PC-3 (cell line): ENCODE data around the gene PACS1. TPM values are rescaled to one million over a fixed set of nuclear protein-coding genes. Genes with fewer than 3 reads are reported as not detected.

ENCODE experiments used
- ATAC-seq: fragments of 200-7000 bp; cut with Tn5 transposase; 2 replicates; pipeline ENCODE4 v1.9.1; 2020; ENCODE audit warnings: mild to moderate bottlenecking, moderate library complexity
- BruUV-seq: library from RNA; stranded (reverse); fragments of 400-500 nt; replicated peaks from 2 replicates; lab custom pipeline; 2021; lab: Mats Ljungman, UMichigan
- CTCF ChIA-PET: fragments of 300-600 bp; sonication (Branson Sonifier 250); formaldehyde crosslinking; loops from one replicate; lab custom pipeline; 2022; ENCODE audit warnings: antibody characterized with exemption; lab: Charles Lee
- POLR2A ChIA-PET: fragments of 300-600 bp; sonication (Branson Sonifier 250); formaldehyde crosslinking; loops from one replicate; lab custom pipeline; 2022; ENCODE audit warnings: antibody characterized with exemption; ENCODE audit not compliant: unreplicated experiment; lab: Charles Lee
- DNase-seq: peaks from one replicate; pipeline ENCODE4 v3.0.0-alpha.2; 2015
- H2AFZ ChIP-seq: fragments of 300-600 bp; sonication (generic); 2 replicates; pipeline ENCODE4 v1.6.0; 2016; ENCODE audit warnings: antibody characterized with exemption, low read length
- H3F3A ChIP-seq: fragments of 300-600 bp; sonication (generic); one replicate; pipeline ENCODE4 v1.6.0; 2017; ENCODE audit warnings: antibody characterized with exemption, low read length, control low read depth, mild to moderate bottlenecking; ENCODE audit not compliant: unreplicated experiment
- H3K27ac ChIP-seq: fragments of 300-600 bp; sonication (generic); 2 replicates; pipeline ENCODE4 v1.5.1; 2016; ENCODE audit warnings: mild to moderate bottlenecking, low read length
- H3K27me3 ChIP-seq: fragments of 300-600 bp; sonication (generic); 2 replicates; pipeline ENCODE4 v1.6.1; 2016; ENCODE audit warnings: low read length, mixed read lengths
- H3K36me3 ChIP-seq: fragments of 300-600 bp; sonication (generic); 2 replicates; pipeline ENCODE4 v1.6.1; 2016; ENCODE audit warnings: low read depth, mixed run types, low read length, mixed read lengths
- H3K4me1 ChIP-seq: fragments of 300-600 bp; sonication (generic); 2 replicates; pipeline ENCODE4 v1.5.1; 2016; ENCODE audit warnings: low read length; ENCODE audit not compliant: insufficient read depth
- H3K4me2 ChIP-seq: fragments of 300-600 bp; sonication (generic); 2 replicates; pipeline ENCODE4 v1.6.0; 2016; ENCODE audit warnings: low read length
- H3K4me3 ChIP-seq: fragments of 300-600 bp; sonication (generic); 2 replicates; pipeline ENCODE4 v1.5.1; 2016; ENCODE audit warnings: mild to moderate bottlenecking, low read length, mixed read lengths
- H3K79me2 ChIP-seq: fragments of 300-600 bp; sonication (generic); 2 replicates; pipeline ENCODE4 v1.6.1; 2017; ENCODE audit warnings: low read length, mixed read lengths
- H3K9ac ChIP-seq: fragments of 300-600 bp; sonication (generic); 2 replicates; pipeline ENCODE4 v1.6.0; 2016; ENCODE audit warnings: mild to moderate bottlenecking, low read length
- H3K9me2 ChIP-seq: fragments of 300-600 bp; sonication (generic); replicated peaks from 2 replicates; pipeline ENCODE4 v1.6.1; 2016; ENCODE audit warnings: mixed run types, low read length, mixed read lengths
- H3K9me3 ChIP-seq: fragments of 300-600 bp; sonication (generic); 2 replicates; pipeline ENCODE4 v1.6.1; 2016; ENCODE audit warnings: low read length, mixed read lengths
- H4K20me1 ChIP-seq: fragments of 300-600 bp; sonication (generic); 2 replicates; pipeline ENCODE4 v1.6.1; 2016; ENCODE audit warnings: low read length, mixed read lengths
- CTCF ChIP-seq: fragments of 300-600 bp; sonication (generic); conservative IDR thresholded peaks from 2 replicates; pipeline ENCODE4 v1.5.1; 2017; ENCODE audit warnings: antibody characterized with exemption, low read depth, mild to moderate bottlenecking, low read length
- EZH2 ChIP-seq: fragments of 300-600 bp; sonication (generic); IDR thresholded peaks from one replicate; pipeline ENCODE4 v1.6.1; 2017; ENCODE audit warnings: antibody characterized with exemption, mild to moderate bottlenecking, low read length; ENCODE audit not compliant: unreplicated experiment
- EZH2phosphoT487 ChIP-seq: fragments of 300-600 bp; sonication (generic); IDR thresholded peaks from 2 replicates; pipeline ENCODE4 v1.6.1; 2018; ENCODE audit warnings: mild to moderate bottlenecking, antibody characterized with exemption, low read length, borderline replicate concordance
- intact Hi-C: fragments of 100-400 bp; cut with micrococcal nuclease; formaldehyde crosslinking; loops from 2 replicates; pipeline ENCODE4 v1.9.0; 2023
- total RNA-seq: library from RNA; depleted of rRNA; stranded (reverse); fragments of >200 nt; gene quantifications from 2 replicates; pipeline ENCODE4 v1.2.3, GENCODE V29; 2014

PACS1 gene
- total RNA-seq, 1 experiment from 2014 or later, result 28.7 TPM

- H3K36me3 ChIP-seq, result peaks cover 8% of the 10 kb centered on the region; the same call in 1 of the 2 replicates
- H3K9ac ChIP-seq, result no peak overlapping the region
- no peaks in the 10 kb centered on the region for H3K79me2 ChIP-seq
- H4K20me1 ChIP-seq, result no peaks in the 10 kb centered on the region
- no peaks in the 10 kb centered on the region for H3K4me1 ChIP-seq
- ATAC-seq (no peak), DNase-seq (no peak)
- POLR2A ChIA-PET, result no interaction called here
- no TSS peak for BruUV-seq
- no peak for TF ChIP-seq EZH2phosphoT487
- no peak for TF ChIP-seq CTCF
- TF ChIP-seq EZH2, result no peak
- H3K4me2 ChIP-seq, result no peak overlapping the region
- no peaks in the 10 kb centered on the region for H3F3A ChIP-seq
- H2AFZ ChIP-seq, result no peak overlapping the region
- H3K27ac ChIP-seq, result no peak overlapping the region
- CTCF ChIA-PET, result no interaction called here
- no peaks in the 10 kb centered on the region for H3K9me3 ChIP-seq
- H3K27me3 ChIP-seq, result no peaks in the 10 kb centered on the region
- no peak overlapping the region for H3K4me3 ChIP-seq
- intact Hi-C loops, result no loop called here
- H3K9me2 ChIP-seq, result no peaks in the 10 kb centered on the region
Observed at GRCh38 chr11:66235141-66235540, 165.1 kb downstream of the PACS1 start.

GRCh38 chr11:66237867-66238266 lies 167.8 kb downstream of the PACS1 start:
- no peak for ATAC-seq
- peaks cover 8% of the 10 kb centered on the region; the same call in 1 of the 2 replicates for H3K36me3 ChIP-seq
- H3K9ac ChIP-seq, result no peak overlapping the region
- no peaks in the 10 kb centered on the region for H3K4me1 ChIP-seq
- POLR2A ChIA-PET, result no interaction called here
- H3K4me3 ChIP-seq, result no peak overlapping the region
- no TSS peak for BruUV-seq
- intact Hi-C loops, result no loop called here
- no peaks in the 10 kb centered on the region for H3K9me3 ChIP-seq
- CTCF ChIA-PET, result no interaction called here
- H4K20me1 ChIP-seq, result no peaks in the 10 kb centered on the region
- peak; percentile 19; the same call in 1 of the 2 replicates for TF ChIP-seq CTCF
- no peak for TF ChIP-seq EZH2phosphoT487
- H3K9me2 ChIP-seq, result no peaks in the 10 kb centered on the region
- DNase-seq, result no peak
- no peak overlapping the region for H3K4me2 ChIP-seq
- no peak overlapping the region for H2AFZ ChIP-seq
- no peaks in the 10 kb centered on the region for H3K27me3 ChIP-seq
- H3F3A ChIP-seq, result no peaks in the 10 kb centered on the region
- H3K79me2 ChIP-seq, result no peaks in the 10 kb centered on the region
- H3K27ac ChIP-seq, result no peak overlapping the region

GRCh38 chr11:66238786-66239413 lies 168.8 kb downstream of the PACS1 start:
- H3K9me3 ChIP-seq, result no peaks in the 10 kb centered on the region
- H3K36me3 ChIP-seq, result peaks cover 8% of the 10 kb centered on the region; the same call in 1 of the 2 replicates
- H4K20me1 ChIP-seq, result no peaks in the 10 kb centered on the region
- no peak for ATAC-seq
- intact Hi-C loops, result no loop called here
- no peaks in the 10 kb centered on the region for H3K4me1 ChIP-seq
- H3K4me2 ChIP-seq, result no peak overlapping the region
- H2AFZ ChIP-seq, result no peak overlapping the region
- ChIA-PET CTCF (no interaction called here), POLR2A (no interaction called here)
- no TSS peak for BruUV-seq
- no peaks in the 10 kb centered on the region for H3K79me2 ChIP-seq
- no peak overlapping the region for H3K27ac ChIP-seq
- H3K9me2 ChIP-seq, result no peaks in the 10 kb centered on the region
- TF ChIP-seq EZH2phosphoT487 (no peak), EZH2 (no peak), CTCF (no peak)
- H3K4me3 ChIP-seq, result no peak overlapping the region
- H3F3A ChIP-seq, result no peaks in the 10 kb centered on the region
- H3K27me3 ChIP-seq, result no peaks in the 10 kb centered on the region
- H3K9ac ChIP-seq, result no peak overlapping the region
- DNase-seq, result no peak
